ENCODE data around the gene DMD. TPM values are rescaled to one million over a fixed set of nuclear protein-coding genes. Genes with fewer than 3 reads are reported as not detected.

Gene DMD
- total RNA-seq, 1 donor from 2014 or later: 30.6 TPM

- Mint-ChIP-seq H3K36me3 (no peaks in the 10 kb centered on the region), H3K27me3 (ENCODE audit: insufficient read depth, low read depth) (peaks cover 2% of the 10 kb centered on the region), H3K9me3 (no peaks in the 10 kb centered on the region), H3K27ac (no peak overlapping the region), H3K4me1 (peaks cover 4% of the 10 kb centered on the region), H3K4me3 (no peak overlapping the region)
- H3K36me3 ChIP-seq: no peaks in the 10 kb centered on the region
- no peaks in the 10 kb centered on the region for H3K79me2 ChIP-seq (ENCODE audit: low read depth)
- no peak overlapping the region for H2AFZ ChIP-seq (replicated peaks)
- H4K20me1 ChIP-seq (ENCODE audit: low read depth): no peaks in the 10 kb centered on the region
- TF ChIP-seq CTCF (IDR thresholded peaks at IDR 0.05) (no peak), EZH2 (IDR thresholded peaks at IDR 0.05) (no peak), EZH2phosphoT487 (IDR thresholded peaks at IDR 0.05) (no peak)
- no peak overlapping the region for H3K4me2 ChIP-seq
- no peaks in the 10 kb centered on the region for H3K27me3 ChIP-seq
- no peaks in the 10 kb centered on the region for H3K9me3 ChIP-seq (ENCODE audit: low read depth)
- no peak overlapping the region for H3K9ac ChIP-seq
- no peak overlapping the region for H3K4me3 ChIP-seq
- H3F3A ChIP-seq (ENCODE audit: low read depth): no peaks in the 10 kb centered on the region
- no peak overlapping the region for H3K27ac ChIP-seq
- no peak for DNase-seq (ENCODE audit: low spot score)
- H3K4me1 ChIP-seq: no peaks in the 10 kb centered on the region
These were observed 929.5 kb downstream of the DMD start for GRCh38 chrX:32281853-32282252.

GRCh38 chrX:32280921-32281320, 930.4 kb downstream of the DMD start:
- H3K79me2 ChIP-seq (ENCODE audit: low read depth): no peaks in the 10 kb centered on the region
- no peak for TF ChIP-seq EZH2phosphoT487 (IDR thresholded peaks at IDR 0.05)
- no peak for TF ChIP-seq CTCF (IDR thresholded peaks at IDR 0.05)
- TF ChIP-seq EZH2 (IDR thresholded peaks at IDR 0.05): no peak
- H3K4me2 ChIP-seq: no peak overlapping the region
- no peaks in the 10 kb centered on the region for H3K4me1 ChIP-seq
- no peaks in the 10 kb centered on the region for H3F3A ChIP-seq (ENCODE audit: low read depth)
- Mint-ChIP-seq H3K4me3 (no peak overlapping the region), H3K9me3 (no peaks in the 10 kb centered on the region), H3K27ac (no peak overlapping the region), H3K36me3 (no peaks in the 10 kb centered on the region), H3K27me3 (ENCODE audit: insufficient read depth, low read depth) (peaks cover 2% of the 10 kb centered on the region), H3K4me1 (peaks cover 4% of the 10 kb centered on the region)
- no peaks in the 10 kb centered on the region for H3K9me3 ChIP-seq (ENCODE audit: low read depth)
- H4K20me1 ChIP-seq (ENCODE audit: low read depth): no peaks in the 10 kb centered on the region
- no peak overlapping the region for H3K27ac ChIP-seq
- peak overlapping the region; percentile 26 for H2AFZ ChIP-seq (replicated peaks)
- H3K4me3 ChIP-seq: no peak overlapping the region
- no peak overlapping the region for H3K9ac ChIP-seq
- no peaks in the 10 kb centered on the region for H3K27me3 ChIP-seq
- no peak for DNase-seq (ENCODE audit: low spot score)
- H3K36me3 ChIP-seq: no peaks in the 10 kb centered on the region

GRCh38 chrX:32280489-32280888, 930.9 kb downstream of the DMD start:
- no peaks in the 10 kb centered on the region for H3K9me3 Mint-ChIP-seq
- peaks cover 4% of the 10 kb centered on the region for H3K4me1 Mint-ChIP-seq
- H3K27me3 ChIP-seq: no peaks in the 10 kb centered on the region

More at GRCh38 chrX:32280489-32280888, 930.9 kb downstream of the DMD start:
- no peaks in the 10 kb centered on the region for H3F3A ChIP-seq (ENCODE audit: low read depth)
- H3K4me3 Mint-ChIP-seq: no peak overlapping the region
- H3K9me3 ChIP-seq (ENCODE audit: low read depth): no peaks in the 10 kb centered on the region
- no peaks in the 10 kb centered on the region for H3K4me1 ChIP-seq
- no peak overlapping the region for H3K9ac ChIP-seq
- no peak for DNase-seq (ENCODE audit: low spot score)
- no peak overlapping the region for H3K27ac ChIP-seq
- peaks cover 2% of the 10 kb centered on the region for H3K27me3 Mint-ChIP-seq (ENCODE audit: insufficient read depth, low read depth)
- TF ChIP-seq EZH2phosphoT487 (IDR thresholded peaks at IDR 0.05) (no peak), EZH2 (IDR thresholded peaks at IDR 0.05) (no peak), CTCF (IDR thresholded peaks at IDR 0.05) (no peak)
- no peaks in the 10 kb centered on the region for H4K20me1 ChIP-seq (ENCODE audit: low read depth)
- H3K4me3 ChIP-seq: no peak overlapping the region
- H3K36me3 ChIP-seq: no peaks in the 10 kb centered on the region
- H3K4me2 ChIP-seq: no peak overlapping the region
- H3K36me3 Mint-ChIP-seq: no peaks in the 10 kb centered on the region
- H3K79me2 ChIP-seq (ENCODE audit: low read depth): no peaks in the 10 kb centered on the region
- H3K27ac Mint-ChIP-seq: no peak overlapping the region
- H2AFZ ChIP-seq (replicated peaks): peak overlapping the region; percentile 26

Data from neural progenitor cell (in vitro differentiated cells).